Right cardiac atrium (tissue), 5 donors: ENCODE results near the gene FRMD3. TPM values are rescaled to one million over a fixed set of nuclear protein-coding genes. Genes with fewer than 3 reads are reported as not detected.

ENCODE experiments used
- ATAC-seq, 2 donors: fragments of 200-7000 bp; cut with Tn5 transposase; one replicate each; pipeline versions ENCODE4 v1.8.0 to v1.9.1; 2020; ENCODE audit warnings: moderate library complexity in 2 of 2, mild to moderate bottlenecking in 1 of 2
- DNase-seq, 3 donors: peaks; one replicate each; pipeline ENCODE4 v3.0.0-alpha.2; 2020
- H3K27ac ChIP-seq: one replicate; pipeline ENCODE4 v1.5.1; 2013; ENCODE audit warnings: mild to moderate bottlenecking, low read length, control low read depth, moderate library complexity
- H3K27me3 ChIP-seq: one replicate; pipeline ENCODE4 v1.6.1; 2013; ENCODE audit not compliant: control insufficient read depth, insufficient read depth
- H3K4me1 ChIP-seq: one replicate; pipeline ENCODE4 v1.6.1; 2013; ENCODE audit warnings: low read length; ENCODE audit not compliant: control insufficient read depth, insufficient read depth
- H3K4me3 ChIP-seq: one replicate; pipeline ENCODE4 v1.5.1; 2013; ENCODE audit warnings: low read length, control low read depth
- H3K9me3 ChIP-seq: one replicate; pipeline ENCODE4 v1.6.1; 2013; ENCODE audit warnings: low read length; ENCODE audit not compliant: control insufficient read depth
- WGBS: extraction: QIAGEN DNeasy Blood & Tissue Kit; methylation state at CpG from one replicate; pipeline ENCODE4 v1.1.7; 2013; 5-methylcytosine and 5-hydroxymethylcytosine counted together
- intact Hi-C, 4 donors: fragments of 100-400 bp; cut with DNase I; formaldehyde crosslinking; loops; one replicate each; pipeline versions ENCODE4 v1.11.0 to v1.14.0; 2022 to 2023
- polyA plus RNA-seq: library from polyadenylated mRNA; stranded (reverse); fragments of 200-250 nt; gene quantifications from one replicate; pipeline ENCODE4 v1.2.3, GENCODE V29; 2013
- total RNA-seq, 4 donors: library from RNA; stranded (reverse); fragmentation: NEBNext Ultra II Directional; extraction: Animal tissue kit (Norgen Biotek cat#: 25700); gene quantifications; one replicate each; pipeline ENCODE4 v1.2.1, GENCODE V29; 2021
- donor health status: healthy with polysubstance abuse.
- donor health status: DM: no; HTN: yes; CAD: no.
- donor health status: DM: no; HTN: no; CAD: no.
- donor health status: DM: no; HTN: yes; CAD: no; lungs with severe emphysema.
- donor health status: DM: yes; HTN: yes; CAD: no.

The FRMD3 gene
- total and polyA plus RNA-seq, 5 donors: 34.3 to 75.1 (median 65.7) TPM

DNA sequence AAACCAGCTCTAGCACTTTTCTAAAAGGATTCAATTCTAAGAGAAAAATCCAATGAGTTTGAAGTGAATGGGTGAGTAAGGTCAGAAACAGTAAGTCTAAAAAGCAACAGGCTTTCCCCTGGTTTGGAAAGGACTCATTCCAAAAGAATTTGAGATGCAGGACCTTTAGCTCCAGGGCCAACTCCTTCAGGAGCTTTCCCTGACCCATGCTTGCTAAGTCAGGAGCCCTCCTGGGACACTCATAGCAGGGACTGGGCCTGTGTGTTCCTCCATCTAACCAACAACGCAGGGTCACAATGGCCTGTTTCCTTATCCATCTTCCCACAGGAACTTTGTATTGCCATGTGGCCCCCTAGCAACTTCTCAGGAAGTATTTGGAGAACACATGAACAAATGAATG lies 198.8 kb downstream of the FRMD3 start:
- Histone ChIP-seq H3K27me3 (no peaks in the 10 kb centered on the region), H3K4me1 (no peaks in the 10 kb centered on the region), H3K4me3 (no peak overlapping the region), H3K27ac (no peak overlapping the region), H3K9me3 (no peaks in the 10 kb centered on the region)
- WGBS: 76% methylated on average over 1 of the region's 1 CpG
- no peak for ATAC-seq
- no peak for DNase-seq
- intact Hi-C loops: loop anchor here in 2 of 4 donors (5.0 to 10.0 kb wide), 4 partner anchors 122 to 203 kb away; partner anchors contain the start of gene FRMD3 (in 1 of the 2)

DNA sequence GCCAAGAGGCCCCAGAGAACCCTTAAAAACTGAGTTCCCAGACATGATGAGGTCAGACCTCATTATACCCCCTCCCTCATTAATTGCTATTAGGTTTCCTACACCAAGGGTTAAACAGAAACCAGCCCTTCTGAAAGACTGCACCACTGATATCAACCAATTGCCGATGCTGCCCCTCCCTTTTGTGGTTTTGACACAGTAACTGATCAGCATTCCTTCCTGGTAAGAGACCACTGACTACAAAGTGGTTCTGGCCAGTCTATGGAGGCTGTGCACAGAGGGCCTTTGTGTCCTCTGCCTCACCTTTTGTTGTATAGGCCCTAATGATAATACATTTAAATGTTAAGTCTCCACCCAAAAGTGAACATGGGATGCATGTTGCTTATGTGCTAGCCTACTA lies 201.5 kb downstream of the FRMD3 start:
- no peak for DNase-seq
- Histone ChIP-seq H3K27ac (no peak overlapping the region), H3K9me3 (no peaks in the 10 kb centered on the region), H3K27me3 (no peaks in the 10 kb centered on the region), H3K4me1 (no peaks in the 10 kb centered on the region), H3K4me3 (no peak overlapping the region)
- WGBS: 62% methylated on average over 1 of the region's 1 CpG
- intact Hi-C loops: loop anchor here in 2 of 4 donors (5.0 to 10.0 kb wide), 4 partner anchors 119 to 206 kb away; partner anchors contain the start of gene FRMD3 (in 1 of the 2)
- ATAC-seq: no peak

DNA sequence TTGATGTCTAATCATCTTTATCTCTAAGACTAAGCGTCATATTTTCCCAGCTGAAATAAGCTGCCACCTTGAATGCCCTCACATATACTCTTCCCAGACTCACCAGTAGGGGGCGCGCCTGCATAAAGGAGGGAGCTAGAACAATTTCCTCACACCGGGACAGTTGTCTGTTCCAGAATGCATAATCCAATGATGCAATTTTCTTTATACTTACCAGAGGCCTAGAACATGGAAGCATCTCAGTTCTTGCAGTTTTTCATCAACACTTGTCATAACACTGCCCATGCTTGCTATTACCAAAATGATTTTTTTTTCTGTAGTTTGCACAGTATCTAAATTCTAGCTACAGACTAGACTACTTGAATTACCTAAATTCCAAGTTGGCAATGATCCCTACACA lies 203.9 kb downstream of the FRMD3 start:
- 4% methylated on average over 4 of the region's 4 CpGs for WGBS
- Histone ChIP-seq H3K27me3 (no peaks in the 10 kb centered on the region), H3K27ac (no peak overlapping the region), H3K4me1 (no peaks in the 10 kb centered on the region), H3K9me3 (no peaks in the 10 kb centered on the region), H3K4me3 (no peak overlapping the region)
- peak; percentile 78 to 90 (median 90) for DNase-seq
- ATAC-seq: peak; percentile 92 to 95
- intact Hi-C loops: loop anchor here in 2 of 4 donors (5.0 to 10.0 kb wide), 4 partner anchors 120 to 263 kb away; partner anchors contain the start of gene FRMD3 (in 2 of the 2)

DNA sequence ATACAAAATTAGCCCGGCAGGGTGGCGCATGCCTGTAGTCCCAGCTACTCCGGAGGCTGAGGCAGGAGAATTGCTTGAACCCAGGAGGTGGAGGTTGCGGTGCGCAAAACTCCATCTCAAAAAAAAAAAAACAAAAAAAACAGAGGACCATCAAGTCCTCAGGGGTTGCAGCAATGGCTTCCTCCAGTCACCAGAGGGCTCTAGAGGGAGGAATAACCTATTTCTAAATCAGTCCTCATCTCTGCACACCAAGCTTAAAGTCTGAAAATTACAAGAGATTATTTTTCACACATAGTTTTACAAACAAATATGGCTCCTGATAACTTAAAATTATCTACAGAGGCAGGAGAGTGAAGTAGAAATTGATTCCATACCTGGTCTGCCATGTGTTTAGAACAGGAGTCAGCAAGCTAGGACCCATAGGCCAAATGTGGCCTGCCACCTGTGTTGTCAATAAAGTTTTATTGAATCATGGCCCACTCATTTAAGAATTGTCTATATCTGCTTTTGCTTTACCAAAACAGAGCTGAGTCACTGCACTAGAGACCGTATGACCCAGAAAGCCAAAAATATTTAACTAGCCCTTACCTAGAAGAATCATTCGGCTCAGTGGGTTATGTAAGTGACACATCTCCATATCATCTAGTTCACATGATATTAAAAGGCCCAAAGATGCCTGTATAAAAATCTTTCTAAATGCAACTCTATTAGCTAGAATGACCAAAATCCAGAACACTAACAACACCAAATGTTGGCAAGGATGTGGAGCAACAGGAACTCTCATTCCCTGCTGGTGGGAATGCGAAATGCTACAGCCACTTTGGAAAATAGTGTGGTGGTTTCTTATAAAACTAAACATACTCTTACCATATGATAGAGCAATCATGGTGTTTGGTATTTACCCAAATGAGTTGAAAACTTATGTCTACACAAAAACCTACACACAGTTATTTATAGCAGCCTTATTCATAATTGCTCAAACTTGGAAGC lies 207.7 kb downstream of the FRMD3 start:
- DNase-seq (no peak), ATAC-seq (no peak)
- Histone ChIP-seq H3K27ac (no peak overlapping the region), H3K9me3 (no peaks in the 10 kb centered on the region), H3K27me3 (no peaks in the 10 kb centered on the region), H3K4me3 (no peak overlapping the region), H3K4me1 (peaks cover 8% of the 10 kb centered on the region)
- WGBS: 98% methylated on average over 8 of the region's 8 CpGs
- intact Hi-C loops: loop anchor here in 2 of 4 donors (5.0 to 10.0 kb wide), 4 partner anchors 116 to 267 kb away; partner anchors contain the start of gene FRMD3 (in 2 of the 2)

GRCh38 chr9:83327750-83328622 lies 210.2 kb downstream of the FRMD3 start:
- Histone ChIP-seq H3K9me3 (no peaks in the 10 kb centered on the region), H3K4me3 (no peak overlapping the region), H3K27me3 (no peaks in the 10 kb centered on the region), H3K4me1 (peaks cover 8% of the 10 kb centered on the region), H3K27ac (peak overlapping the region; percentile 37)
- 40% methylated on average over 6 of the region's 6 CpGs for WGBS
- ATAC-seq (peak; percentile 47 to 86), DNase-seq (peak in 1 of 3 donors; percentile 18)
- intact Hi-C loops: loop anchor here in 1 of 4 donors (5.0 kb wide), 1 partner anchor 111 kb away; no protein-coding TSS in a partner anchor

DNA sequence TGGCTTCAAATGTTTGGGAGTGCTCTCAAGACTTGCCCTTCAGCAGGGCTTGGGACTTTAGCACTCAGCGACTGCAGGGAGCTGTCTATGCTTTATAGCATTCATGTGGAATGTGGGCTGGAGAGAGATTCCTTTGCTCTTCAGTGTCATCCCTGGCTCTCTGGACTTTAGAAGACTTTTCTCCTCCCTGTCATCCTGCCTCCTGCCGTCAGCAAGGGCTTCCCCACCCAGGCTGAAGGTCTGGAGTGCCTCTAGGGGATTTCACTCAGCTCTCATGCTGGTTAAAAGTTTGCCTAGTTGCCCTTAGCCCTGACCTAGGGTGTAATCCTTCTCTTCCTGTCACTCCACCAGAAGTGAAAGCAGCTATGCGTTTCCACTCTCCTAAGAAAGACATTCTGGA lies 210.9 kb downstream of the FRMD3 start:
- Histone ChIP-seq H3K9me3 (no peaks in the 10 kb centered on the region), H3K27me3 (no peaks in the 10 kb centered on the region), H3K27ac (peak overlapping the region; percentile 52), H3K4me1 (peaks cover 8% of the 10 kb centered on the region), H3K4me3 (no peak overlapping the region)
- intact Hi-C loops: loop anchor here in 1 of 4 donors (5.0 kb wide), 1 partner anchor 110 kb away; no protein-coding TSS in a partner anchor
- DNase-seq: no peak
- peak; percentile 48 to 69 for ATAC-seq
- WGBS: 41% methylated on average over 3 of the region's 3 CpGs

DNA sequence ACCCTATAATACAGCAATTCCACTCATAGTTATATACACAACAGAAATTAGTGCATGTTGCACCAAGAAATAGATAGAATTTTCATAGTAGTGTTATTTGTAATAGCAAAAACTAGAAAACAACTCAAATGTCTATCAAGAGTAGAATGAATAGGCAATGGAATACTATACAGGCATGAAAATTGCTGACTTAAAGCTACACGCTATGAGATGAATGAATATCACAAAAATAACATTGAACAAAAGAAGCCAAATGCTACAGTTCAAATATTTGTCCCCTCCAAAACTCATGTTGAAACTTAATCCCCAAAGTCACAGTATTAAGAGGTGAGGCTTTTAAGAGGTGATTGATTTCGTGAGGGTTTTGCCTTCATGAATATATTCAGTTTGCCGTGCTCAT lies 215.1 kb downstream of the FRMD3 start:
- H3K9me3 ChIP-seq: no peaks in the 10 kb centered on the region
- no peaks in the 10 kb centered on the region for H3K27me3 ChIP-seq
- DNase-seq: no peak
- H3K27ac ChIP-seq: no peak overlapping the region
- H3K4me1 ChIP-seq: peaks cover 8% of the 10 kb centered on the region
- intact Hi-C loops: no loop called here
- ATAC-seq: no peak
- H3K4me3 ChIP-seq: no peak overlapping the region
- 97% methylated on average over 3 of the region's 3 CpGs for WGBS

GRCh38 chr9:83322438-83322837 lies 215.8 kb downstream of the FRMD3 start:
- DNase-seq (no peak), ATAC-seq (no peak)
- Histone ChIP-seq H3K9me3 (no peaks in the 10 kb centered on the region), H3K4me3 (no peak overlapping the region), H3K27ac (no peak overlapping the region), H3K27me3 (no peaks in the 10 kb centered on the region), H3K4me1 (peaks cover 5% of the 10 kb centered on the region)
- intact Hi-C loops: no loop called here
- WGBS: 97% methylated on average over 1 of the region's 1 CpG

DNA sequence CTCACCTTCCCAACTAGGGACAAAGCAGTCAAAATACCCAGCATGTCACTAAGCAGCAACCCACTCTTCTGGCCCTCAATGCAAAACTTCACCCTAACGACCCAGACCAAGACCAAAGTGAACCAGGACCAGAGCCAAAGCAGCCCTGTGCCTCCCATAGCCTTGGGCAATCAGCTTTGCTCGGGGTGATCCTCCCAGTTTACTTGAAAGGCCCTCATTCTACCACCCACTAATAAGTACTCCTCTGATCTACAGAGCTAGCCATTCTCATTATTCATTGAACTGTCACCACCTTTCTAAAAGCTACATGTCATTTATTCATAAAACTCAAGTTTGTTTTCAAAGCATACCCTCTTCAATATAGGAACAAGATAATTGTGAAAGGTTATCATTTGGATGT lies 221.0 kb downstream of the FRMD3 start:
- Histone ChIP-seq H3K4me1 (no peaks in the 10 kb centered on the region), H3K27me3 (no peaks in the 10 kb centered on the region), H3K27ac (no peak overlapping the region), H3K4me3 (no peak overlapping the region), H3K9me3 (no peaks in the 10 kb centered on the region)
- intact Hi-C loops: loop anchor here in 1 of 4 donors (10.0 kb wide), 1 partner anchor 102 kb away; no protein-coding TSS in a partner anchor
- no peak for DNase-seq
- WGBS: 69% methylated on average over 2 of the region's 2 CpGs
- no peak for ATAC-seq

DNA sequence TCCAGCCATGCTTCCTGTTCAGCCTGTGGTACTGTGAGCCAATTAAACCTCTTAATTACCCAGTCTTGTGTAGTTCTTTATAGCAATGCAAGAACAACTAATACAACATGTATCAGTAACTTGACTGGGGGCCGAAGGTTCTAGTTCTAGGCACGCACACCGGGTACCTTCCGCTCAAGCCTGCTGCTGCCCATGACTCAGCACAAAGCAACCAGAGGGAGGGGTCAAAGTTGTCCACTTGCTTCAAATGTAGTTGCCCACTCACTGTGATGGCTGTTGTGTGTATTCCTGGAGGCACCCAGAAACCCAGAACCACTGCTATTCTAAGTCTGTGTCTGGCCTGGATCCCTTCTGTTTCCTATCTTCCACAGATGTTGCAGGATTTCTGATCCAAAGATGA lies 222.6 kb downstream of the FRMD3 start:
- intact Hi-C loops: loop anchor here in 1 of 4 donors (10.0 kb wide), 1 partner anchor 101 kb away; no protein-coding TSS in a partner anchor
- Histone ChIP-seq H3K4me3 (no peak overlapping the region), H3K4me1 (no peaks in the 10 kb centered on the region), H3K9me3 (no peaks in the 10 kb centered on the region), H3K27ac (no peak overlapping the region), H3K27me3 (no peaks in the 10 kb centered on the region)
- ATAC-seq: no peak
- no peak for DNase-seq
- 99% methylated on average over 4 of the region's 4 CpGs for WGBS
